Measurements from ENCODE around the gene TPST1.

DNA sequence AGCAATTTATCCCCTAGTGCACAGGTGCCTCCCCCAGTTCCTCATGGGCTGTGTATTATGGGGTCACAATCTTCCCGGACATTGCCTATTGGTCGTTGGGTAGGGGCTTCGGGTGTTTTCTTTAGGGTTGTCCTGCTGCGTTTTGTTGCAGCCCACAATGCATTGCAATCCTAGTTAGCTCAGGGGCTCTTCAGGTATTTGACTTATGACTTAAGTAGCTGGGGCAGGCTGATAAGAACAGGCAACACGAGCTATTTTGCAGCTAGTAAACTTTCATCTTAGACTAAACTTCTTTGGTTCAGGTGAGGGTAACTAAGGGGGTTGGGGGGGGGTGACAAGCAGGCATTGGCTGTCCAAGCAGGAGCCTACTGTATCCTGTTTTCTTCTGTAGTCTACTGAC lies 158.5 kb downstream of the TPST1 start:
- TF ChIP-seq, protein P1, sequence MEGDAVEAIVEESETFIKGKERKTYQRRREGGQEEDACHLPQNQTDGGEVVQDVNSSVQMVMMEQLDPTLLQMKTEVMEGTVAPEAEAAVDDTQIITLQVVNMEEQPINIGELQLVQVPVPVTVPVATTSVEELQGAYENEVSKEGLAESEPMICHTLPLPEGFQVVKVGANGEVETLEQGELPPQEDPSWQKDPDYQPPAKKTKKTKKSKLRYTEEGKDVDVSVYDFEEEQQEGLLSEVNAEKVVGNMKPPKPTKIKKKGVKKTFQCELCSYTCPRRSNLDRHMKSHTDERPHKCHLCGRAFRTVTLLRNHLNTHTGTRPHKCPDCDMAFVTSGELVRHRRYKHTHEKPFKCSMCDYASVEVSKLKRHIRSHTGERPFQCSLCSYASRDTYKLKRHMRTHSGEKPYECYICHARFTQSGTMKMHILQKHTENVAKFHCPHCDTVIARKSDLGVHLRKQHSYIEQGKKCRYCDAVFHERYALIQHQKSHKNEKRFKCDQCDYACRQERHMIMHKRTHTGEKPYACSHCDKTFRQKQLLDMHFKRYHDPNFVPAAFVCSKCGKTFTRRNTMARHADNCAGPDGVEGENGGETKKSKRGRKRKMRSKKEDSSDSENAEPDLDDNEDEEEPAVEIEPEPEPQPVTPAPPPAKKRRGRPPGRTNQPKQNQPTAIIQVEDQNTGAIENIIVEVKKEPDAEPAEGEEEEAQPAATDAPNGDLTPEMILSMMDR (IDR thresholded peaks at IDR 0.05; ENCODE audit: insufficient read depth, low read depth, low read length): no peak
- no peak for TF ChIP-seq EZH2 (IDR thresholded peaks at IDR 0.05; ENCODE audit: insufficient read depth, low read length)

Data from astrocyte (in vitro differentiated cells and primary cell).